Gastrocnemius medialis (tissue), 4 donors: ENCODE results near the gene SPPL3. TPM values are rescaled to one million over a fixed set of nuclear protein-coding genes. Genes with fewer than 3 reads are reported as not detected.
"Not testable (repeated sequence)": the region's sequence is repeated elsewhere in the genome, so short reads cannot be mapped to it uniquely, and the experiment has no call there.

Experiments
- ATAC-seq, 2 donors: fragments of 150-250 bp; one replicate each; pipeline ENCODE4 v1.9.1; 2016
- DNase-seq, 2 donors: peaks; one replicate each; pipeline ENCODE4 v3.0.0-alpha.2; 2019
- H3K27ac ChIP-seq, 4 donors: fragments of 200-600 bp; sonication (generic); 1 replicate in 1 of 4; 2 replicates in 3 of 4; pipeline ENCODE4 v1.5.1; 2016 to 2018; ENCODE audit warnings: mild to moderate bottlenecking in 2 of 4, moderate library complexity in 1 of 4
- H3K27me3 ChIP-seq, 3 donors: fragments of 200-600 bp; sonication (generic) in 2 of 3; 1 replicate in 1 of 3; 2 replicates in 2 of 3; pipeline versions ENCODE4 v1.5.1 to v1.6.0; 2016 to 2019; ENCODE audit warnings: mild to moderate bottlenecking in 1 of 3, moderate library complexity in 1 of 3
- H3K36me3 ChIP-seq, 2 donors: fragments of 200-600 bp; sonication (generic) in 1 of 2; one replicate each; pipeline ENCODE4 v1.5.1; 2017 to 2018
- H3K4me1 ChIP-seq, 2 donors: fragments of 200-600 bp; sonication (generic) in 1 of 2; one replicate each; pipeline ENCODE4 v1.5.1; 2016 to 2017; ENCODE audit warnings: mild to moderate bottlenecking in 2 of 2
- H3K4me3 ChIP-seq, 4 donors: fragments of 200-600 bp; sonication (generic) in 3 of 4; 1 replicate in 1 of 4; 2 replicates in 3 of 4; pipeline ENCODE4 v1.5.1; 2016 to 2019; ENCODE audit warnings: mild to moderate bottlenecking in 2 of 4
- H3K9me3 ChIP-seq, 3 donors: fragments of 200-600 bp; sonication (generic) in 2 of 3; 1 replicate in 1 of 3; 2 replicates in 2 of 3; pipeline ENCODE4 v1.5.1; 2016 to 2019
- POLR2A ChIP-seq, 2 donors: fragments of 450-650 bp; IDR thresholded peaks; one replicate each; pipeline ENCODE4 v1.6.1; 2017; ENCODE audit warnings: antibody characterized with exemption in 2 of 2, mild to moderate bottlenecking in 2 of 2, moderate library complexity in 2 of 2
- in situ Hi-C, 4 donors: fragments of 200-750 bp; cut with MboI; loops; one replicate each; pipeline versions ENCODE4 v1.15.0 to v1.8.0; 2017; ENCODE audit warnings: low sequenced_read_pairs in 4 of 4
- intact Hi-C: fragments of 100-400 bp; cut with DNase I; formaldehyde crosslinking; loops from one replicate; pipeline ENCODE4 v1.15.1; 2023; ENCODE audit warnings: low total_unique reads
- total RNA-seq, 4 donors: library from RNA; depleted of rRNA; stranded (reverse); fragments of >200 nt; gene quantifications; one replicate each; pipeline versions ENCODE4 v1.1.0 to v1.2.3, GENCODE V29; 2016
- TF ChIP-seq, protein P1 (sequence below), 5 experiments: fragments of 450-650 bp in 3 of 5; fragments of 200-600 bp in 2 of 5; sonication (generic) in 2 of 5; IDR thresholded peaks in 4 of 5; conservative IDR thresholded peaks in 1 of 5; 1 replicate in 4 of 5; 2 replicates in 1 of 5; pipeline ENCODE4 v1.5.1; 2016 to 2019; ENCODE audit warnings: antibody characterized with exemption in 5 of 5, mild to moderate bottlenecking in 3 of 5, moderate library complexity in 3 of 5

Gene SPPL3
- total RNA-seq, 4 donors from 2014 or later = 10.1 to 21.3 (median 10.6) TPM

DNA sequence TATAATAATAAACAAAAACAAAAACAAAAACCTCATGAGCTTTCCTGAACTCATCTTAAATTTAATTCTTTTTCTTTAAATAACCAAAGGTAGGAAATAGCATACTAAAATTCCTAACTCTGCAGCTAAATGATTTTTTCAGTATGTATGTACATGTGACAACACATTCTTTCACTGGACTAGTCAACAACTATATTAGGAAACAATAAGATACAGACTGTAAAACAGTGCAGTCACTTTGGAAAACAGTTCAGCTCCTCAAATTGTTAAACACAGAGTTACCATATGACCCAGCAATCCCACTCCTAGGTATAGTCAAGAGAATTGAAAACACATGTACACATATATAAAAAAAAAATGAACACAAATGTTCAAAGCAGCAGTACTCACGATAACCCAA lies 64.7 kb downstream of the SPPL3 start:
- peaks cover 36 to 39% of the 10 kb centered on the region in 2 donors for H3K4me1 ChIP-seq
- intact Hi-C loops (no loop called here), in situ Hi-C loops (no loop called here)
- DNase-seq (no peak), ATAC-seq (peak in 1 of 2 donors; percentile 55)
- no peak for TF ChIP-seq POLR2A (IDR thresholded peaks at IDR 0.05)
- TF ChIP-seq, protein P1, sequence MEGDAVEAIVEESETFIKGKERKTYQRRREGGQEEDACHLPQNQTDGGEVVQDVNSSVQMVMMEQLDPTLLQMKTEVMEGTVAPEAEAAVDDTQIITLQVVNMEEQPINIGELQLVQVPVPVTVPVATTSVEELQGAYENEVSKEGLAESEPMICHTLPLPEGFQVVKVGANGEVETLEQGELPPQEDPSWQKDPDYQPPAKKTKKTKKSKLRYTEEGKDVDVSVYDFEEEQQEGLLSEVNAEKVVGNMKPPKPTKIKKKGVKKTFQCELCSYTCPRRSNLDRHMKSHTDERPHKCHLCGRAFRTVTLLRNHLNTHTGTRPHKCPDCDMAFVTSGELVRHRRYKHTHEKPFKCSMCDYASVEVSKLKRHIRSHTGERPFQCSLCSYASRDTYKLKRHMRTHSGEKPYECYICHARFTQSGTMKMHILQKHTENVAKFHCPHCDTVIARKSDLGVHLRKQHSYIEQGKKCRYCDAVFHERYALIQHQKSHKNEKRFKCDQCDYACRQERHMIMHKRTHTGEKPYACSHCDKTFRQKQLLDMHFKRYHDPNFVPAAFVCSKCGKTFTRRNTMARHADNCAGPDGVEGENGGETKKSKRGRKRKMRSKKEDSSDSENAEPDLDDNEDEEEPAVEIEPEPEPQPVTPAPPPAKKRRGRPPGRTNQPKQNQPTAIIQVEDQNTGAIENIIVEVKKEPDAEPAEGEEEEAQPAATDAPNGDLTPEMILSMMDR (IDR thresholded peaks at IDR 0.05 in 4 of 5, conservative IDR thresholded peaks at IDR 0.05 in 1 of 5) = no peak
- H3K27me3 ChIP-seq = no peaks in the 10 kb centered on the region
- no peaks in the 10 kb centered on the region for H3K9me3 ChIP-seq
- H3K4me3 ChIP-seq = no peak overlapping the region
- no peak overlapping the region for H3K27ac ChIP-seq
- no peaks in the 10 kb centered on the region for H3K36me3 ChIP-seq

- H3K27ac ChIP-seq, DNase-seq, H3K27me3 ChIP-seq, intact Hi-C loops, H3K4me3 ChIP-seq, ATAC-seq, H3K9me3 ChIP-seq, H3K36me3 ChIP-seq, in situ Hi-C loops: not testable (repeated sequence)
- peaks cover 36 to 39% of the 10 kb centered on the region in 2 donors for H3K4me1 ChIP-seq
Observed at GRCh38 chr12:120838629-120839383, 65.4 kb downstream of the SPPL3 start.

- H3K9me3 ChIP-seq = no peaks in the 10 kb centered on the region
- in situ Hi-C loops (no loop called here), intact Hi-C loops (no loop called here)
- H3K36me3 ChIP-seq = no peaks in the 10 kb centered on the region
- ATAC-seq (peak in 1 of 2 donors; percentile 8), DNase-seq (no peak)
- no peak overlapping the region for H3K4me3 ChIP-seq
- TF ChIP-seq, protein P1 (IDR thresholded peaks at IDR 0.05 in 4 of 5, conservative IDR thresholded peaks at IDR 0.05 in 1 of 5) = no peak
- TF ChIP-seq POLR2A (IDR thresholded peaks at IDR 0.05) = no peak
- peak overlapping the region; percentile 78 to 80 (median 78) for H3K27ac ChIP-seq
- H3K4me1 ChIP-seq = peaks cover 53 to 62% of the 10 kb centered on the region in 2 donors
- no peaks in the 10 kb centered on the region for H3K27me3 ChIP-seq
Observed at GRCh38 chr12:120836114-120836684, 68.0 kb downstream of the SPPL3 start.

GRCh38 chr12:120835657-120836056 lies 68.5 kb downstream of the SPPL3 start:
- no peaks in the 10 kb centered on the region for H3K9me3 ChIP-seq
- ATAC-seq = no peak
- no peak for DNase-seq
- H3K27me3 ChIP-seq = no peaks in the 10 kb centered on the region
- intact Hi-C loops (loop anchor here (2.0 kb wide), 1 partner anchor 13 kb away; no protein-coding TSS in a partner anchor), in situ Hi-C loops (no loop called here)
- no peaks in the 10 kb centered on the region for H3K36me3 ChIP-seq
- H3K4me3 ChIP-seq = peak overlapping the region in 1 of 4 donors; percentile 22
- peaks cover 58 to 66% of the 10 kb centered on the region in 2 donors for H3K4me1 ChIP-seq
- H3K27ac ChIP-seq = peak overlapping the region; percentile 78 to 80 (median 78)
- TF ChIP-seq, protein P1 (IDR thresholded peaks at IDR 0.05 in 4 of 5, conservative IDR thresholded peaks at IDR 0.05 in 1 of 5) = no peak
- no peak for TF ChIP-seq POLR2A (IDR thresholded peaks at IDR 0.05)

DNA sequence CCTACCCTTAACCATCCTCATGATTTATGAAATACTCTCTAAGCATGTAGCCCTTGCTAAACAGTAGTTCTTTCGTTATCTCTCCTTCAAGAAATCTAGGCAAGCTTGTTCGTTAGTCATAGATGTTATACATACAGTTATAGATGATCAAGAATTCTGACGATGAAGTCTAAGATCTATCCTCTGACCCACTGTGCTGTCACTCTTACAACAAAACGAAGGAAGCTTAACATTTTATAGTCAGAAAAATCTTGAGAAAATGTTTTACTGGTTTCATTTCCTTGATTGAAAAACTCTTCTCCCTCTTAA lies 68.9 kb downstream of the SPPL3 start:
- no peak for ATAC-seq
- no peak for TF ChIP-seq POLR2A (IDR thresholded peaks at IDR 0.05)
- TF ChIP-seq, protein P1 (IDR thresholded peaks at IDR 0.05 in 4 of 5, conservative IDR thresholded peaks at IDR 0.05 in 1 of 5) = no peak
- no peaks in the 10 kb centered on the region for H3K9me3 ChIP-seq
- peak overlapping the region; percentile 78 to 80 (median 78) for H3K27ac ChIP-seq
- in situ Hi-C loops = no loop called here
- no peaks in the 10 kb centered on the region for H3K27me3 ChIP-seq
- H3K4me3 ChIP-seq = peak overlapping the region in 1 of 4 donors; percentile 22
- peaks cover 59 to 67% of the 10 kb centered on the region in 2 donors for H3K4me1 ChIP-seq
- intact Hi-C loops = loop anchor here (2.0 kb wide), 1 partner anchor 14 kb away; no protein-coding TSS in a partner anchor
- DNase-seq = no peak
- H3K36me3 ChIP-seq = no peaks in the 10 kb centered on the region
